ENCODE data around the gene BARX2. TPM values are rescaled to one million over a fixed set of nuclear protein-coding genes. Genes with fewer than 3 reads are reported as not detected.

BARX2 gene
- polyA plus RNA-seq, 1 donor, result 0.31 TPM

DNA sequence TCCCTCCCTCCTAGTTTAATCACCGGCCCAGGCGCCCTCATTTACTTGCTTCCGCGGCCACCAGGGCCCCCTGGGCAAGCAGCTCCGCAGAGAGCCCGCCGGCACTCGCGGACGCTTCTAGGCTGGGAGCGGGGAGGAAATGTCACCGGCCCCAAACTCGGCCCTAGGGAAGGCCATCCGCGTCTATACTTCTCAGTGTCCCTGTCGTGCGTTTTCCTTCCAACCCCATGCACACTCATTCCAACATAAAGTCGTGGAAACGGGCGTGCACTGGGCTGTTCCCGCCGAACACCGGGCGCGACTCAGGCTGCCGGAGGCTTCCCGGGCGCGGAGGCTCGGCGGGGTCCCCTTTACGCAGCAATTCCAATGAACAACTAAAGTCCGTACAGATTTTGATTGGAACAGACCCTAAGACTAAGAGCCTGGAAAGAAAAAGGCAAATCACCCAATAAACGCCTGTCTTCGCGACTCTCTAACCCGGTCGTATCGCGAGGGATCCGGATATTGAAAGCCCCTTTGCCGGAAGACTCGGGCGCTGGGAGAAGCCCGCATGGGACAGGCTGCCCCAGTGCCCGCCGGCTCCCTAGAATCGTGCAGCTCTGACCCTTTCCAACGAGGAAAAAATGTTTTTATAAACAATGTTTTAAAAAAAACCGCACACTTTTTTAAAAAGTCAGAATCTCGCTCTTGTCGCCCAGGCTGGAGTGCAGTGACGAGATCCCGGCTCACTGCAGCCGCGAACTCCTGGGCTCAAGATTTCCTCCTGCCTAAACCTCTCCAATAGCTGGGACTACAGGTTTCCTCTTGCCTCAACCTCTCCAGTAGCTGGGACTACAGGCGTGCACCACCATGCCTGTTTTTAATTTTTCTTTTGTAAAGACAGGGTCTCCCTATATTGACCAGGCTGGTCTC lies 1.3 kb upstream of the BARX2 start:
- DNase-seq, result no peak

DNA sequence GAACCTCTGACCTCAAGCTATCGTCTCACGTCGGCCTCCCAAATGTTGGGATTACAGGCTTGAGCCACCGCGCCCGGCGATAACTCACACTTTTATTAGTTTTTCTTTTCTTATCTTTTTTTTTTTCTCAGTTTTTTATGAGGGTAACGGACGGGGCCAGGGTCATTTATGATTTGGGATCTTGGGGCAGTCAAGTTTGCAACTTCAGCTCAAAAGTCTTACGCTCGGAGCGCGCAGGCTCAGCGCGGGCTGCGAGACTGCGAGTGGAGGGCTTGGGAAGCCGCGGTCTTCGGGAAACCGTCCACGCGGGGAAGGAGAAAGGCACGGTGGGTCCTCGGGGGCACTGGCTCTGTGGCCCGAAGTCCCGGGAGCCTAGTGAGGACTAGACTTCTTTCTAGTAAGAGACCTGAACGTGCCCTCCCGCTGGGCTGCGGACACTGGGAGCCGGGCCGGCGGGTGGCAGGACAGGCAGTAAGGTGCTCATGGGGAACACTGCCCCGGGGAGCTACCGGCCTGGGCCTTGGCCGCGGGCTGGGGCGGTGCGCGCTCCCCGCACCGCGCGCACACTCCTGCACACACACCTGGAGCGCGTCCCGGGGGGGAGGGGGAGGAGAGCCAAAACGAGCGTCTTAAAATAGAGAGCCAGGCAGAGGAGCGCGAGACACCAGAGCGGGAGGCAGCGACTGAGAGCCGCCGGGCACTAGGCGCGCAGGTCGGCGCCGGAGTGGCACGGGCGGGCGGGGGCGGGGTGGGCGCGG lies 476 bp upstream of the BARX2 start:
- no peak for DNase-seq

DNA sequence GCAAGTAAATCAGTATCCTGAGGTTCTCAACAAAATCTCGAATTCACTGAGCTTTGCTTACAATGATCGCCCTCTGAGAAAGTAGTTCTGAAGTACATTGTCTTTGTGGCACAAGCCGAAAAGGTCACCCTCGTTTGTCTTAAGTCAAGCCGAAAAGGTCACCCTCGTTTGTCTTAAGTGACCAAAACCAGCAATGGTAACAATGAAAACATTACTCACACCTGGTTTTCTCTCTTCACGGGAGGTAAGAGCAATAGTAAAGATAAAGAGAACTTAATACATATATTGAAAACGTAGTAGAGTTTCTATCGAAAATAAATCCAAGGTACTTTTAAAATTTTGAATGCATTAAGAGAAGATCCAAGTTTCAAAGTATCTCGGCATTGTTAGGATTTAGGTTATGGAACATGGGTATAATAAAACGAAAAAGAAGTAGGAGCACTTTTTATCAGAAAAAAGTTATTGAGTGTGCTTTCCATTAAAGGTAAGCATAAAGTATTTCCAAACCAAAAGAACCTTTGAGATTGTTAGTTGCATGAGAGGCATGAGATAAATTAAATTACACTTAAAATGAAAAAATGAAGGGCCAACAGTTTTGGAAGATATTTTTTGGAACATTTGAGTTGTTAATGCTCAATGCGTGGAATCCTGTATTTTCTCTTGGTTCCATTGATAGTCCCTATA lies 1.2 kb downstream of the BARX2 start:
- no peak for DNase-seq

DNA sequence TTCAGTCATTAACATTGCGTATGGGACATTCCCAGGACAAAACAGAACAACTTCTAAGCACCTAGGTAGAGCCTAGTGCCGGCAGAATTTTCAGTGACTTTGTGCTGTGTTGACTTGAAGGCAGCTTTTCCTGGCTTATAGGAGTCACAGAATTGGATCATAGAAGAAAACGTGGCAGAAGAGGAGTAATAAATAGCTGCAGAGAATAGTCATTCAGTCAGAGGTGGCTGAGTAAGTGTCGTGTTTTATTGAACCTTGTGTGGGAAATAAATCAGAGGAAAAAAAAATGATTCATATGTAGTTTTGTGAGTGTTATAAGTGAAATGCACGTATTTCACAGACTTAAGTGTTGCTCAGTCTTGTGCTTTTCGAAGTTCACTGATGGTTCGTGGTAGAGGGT lies 2.1 kb downstream of the BARX2 start:
- no peak for DNase-seq

DNA sequence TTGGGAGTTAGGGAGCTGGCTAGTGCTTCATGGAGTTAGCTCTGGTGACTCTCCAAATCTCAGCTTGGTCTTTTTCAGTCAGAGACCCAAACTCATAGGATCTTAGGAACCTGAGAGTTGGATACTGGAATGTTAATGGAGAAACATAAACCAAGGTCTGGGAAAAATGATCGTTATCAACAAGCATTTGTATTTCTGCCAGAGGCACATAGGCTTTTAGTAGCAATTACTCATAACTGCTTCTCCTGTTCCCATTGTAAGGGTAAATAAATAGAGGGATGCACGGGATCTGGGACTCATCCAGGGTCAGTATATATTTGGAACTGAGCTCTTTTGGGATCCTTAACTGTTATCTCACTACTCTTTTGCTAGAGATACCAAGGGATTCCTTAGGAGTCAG lies 4.8 kb downstream of the BARX2 start:
- no peak for DNase-seq

DNA sequence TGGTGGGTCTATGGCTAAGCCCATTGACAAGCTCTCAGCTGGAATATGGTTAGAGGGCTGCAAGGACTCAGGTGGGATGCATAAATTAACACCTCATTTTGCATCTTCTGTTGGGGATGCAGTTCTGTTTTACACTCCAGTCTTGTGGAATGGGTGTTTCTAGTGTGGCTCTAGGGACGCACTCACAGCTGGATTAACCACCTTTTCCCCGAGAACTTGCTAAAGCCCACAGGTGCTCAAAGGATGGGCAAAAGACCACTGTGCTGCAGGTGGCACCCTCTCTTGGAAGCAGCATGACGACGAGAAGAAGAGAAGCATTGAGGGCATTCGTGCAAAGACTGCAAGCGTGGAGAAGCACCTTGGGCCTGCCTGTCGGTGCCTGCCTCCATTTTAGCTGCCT lies 6.9 kb downstream of the BARX2 start:
- DNase-seq, result no peak

DNA sequence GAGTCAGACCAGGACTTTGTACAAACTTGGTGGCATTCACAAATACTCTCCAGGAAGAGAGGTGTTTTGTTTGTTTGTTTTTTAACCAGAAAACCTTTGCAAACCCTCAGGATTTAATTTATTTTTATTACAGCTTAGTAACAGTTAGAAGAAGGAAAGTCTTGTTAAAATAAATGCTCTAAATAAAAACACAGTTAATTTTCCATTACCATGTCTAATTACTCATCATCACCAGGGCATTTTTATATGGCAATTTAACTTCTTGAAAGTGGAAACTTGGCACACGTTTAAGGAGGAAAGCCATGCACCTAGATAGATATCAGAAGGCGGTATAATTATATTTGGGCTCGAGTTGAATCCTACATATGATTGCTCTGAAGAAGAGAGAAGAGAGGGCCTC lies 7.4 kb downstream of the BARX2 start:
- no peak for DNase-seq

DNA sequence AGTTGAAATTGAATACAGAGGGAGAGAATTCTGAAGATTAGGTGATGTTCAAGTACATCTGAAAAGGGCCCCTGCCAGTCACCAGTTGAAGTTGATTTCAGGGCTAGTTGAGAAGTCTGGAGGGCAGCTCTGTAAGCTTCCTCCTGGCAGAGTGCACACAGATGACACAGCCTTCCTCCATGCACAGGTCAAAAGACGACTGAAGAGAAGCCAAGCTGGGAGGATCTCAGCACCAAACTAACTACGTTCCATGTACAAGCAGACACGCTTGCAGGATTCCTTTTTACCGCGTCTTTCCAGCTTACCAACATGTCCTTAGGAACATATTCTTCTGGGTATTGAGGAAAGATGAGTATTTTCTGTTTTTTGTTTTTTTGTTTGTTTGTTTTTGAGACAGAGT lies 7.9 kb downstream of the BARX2 start:
- DNase-seq, result no peak

DNA sequence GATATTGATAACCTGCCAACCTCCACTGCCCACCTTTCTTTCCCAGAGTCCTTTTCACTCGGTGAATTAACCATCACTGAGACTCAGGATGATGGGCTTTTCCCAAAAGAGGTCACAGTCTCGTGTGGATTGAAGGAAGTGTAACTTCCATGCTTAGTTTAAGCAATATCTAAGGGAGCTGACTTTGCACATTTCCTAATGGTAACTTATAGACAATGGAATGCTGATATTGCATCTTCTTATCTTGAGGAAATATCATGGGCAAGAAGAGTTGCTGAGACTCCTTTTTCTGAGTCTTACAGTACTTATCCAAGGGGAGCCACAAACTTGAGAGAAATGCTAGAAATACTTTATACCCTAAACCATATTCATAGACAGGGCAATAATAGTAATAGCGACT lies 8.8 kb downstream of the BARX2 start:
- DNase-seq, result no peak

DNA sequence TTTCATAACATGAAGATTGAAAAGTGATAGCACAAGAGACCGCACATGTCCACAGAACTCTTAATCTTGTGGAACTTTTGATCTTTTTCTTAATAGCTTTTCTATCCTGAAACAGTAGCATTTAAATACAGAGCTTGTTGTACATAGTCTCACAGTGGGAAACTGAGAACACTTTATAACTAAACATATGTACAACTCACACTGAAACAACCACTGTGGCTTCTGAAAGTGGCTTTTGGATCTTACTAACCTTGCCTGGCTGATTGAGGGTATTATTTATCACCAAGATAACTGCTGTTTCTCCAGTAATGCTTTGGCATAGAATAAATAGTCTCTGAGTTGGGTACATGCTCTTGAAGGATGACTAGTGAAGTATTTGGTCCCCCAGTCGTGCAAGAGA lies 10.2 kb downstream of the BARX2 start:
- DNase-seq, result no peak

DNA sequence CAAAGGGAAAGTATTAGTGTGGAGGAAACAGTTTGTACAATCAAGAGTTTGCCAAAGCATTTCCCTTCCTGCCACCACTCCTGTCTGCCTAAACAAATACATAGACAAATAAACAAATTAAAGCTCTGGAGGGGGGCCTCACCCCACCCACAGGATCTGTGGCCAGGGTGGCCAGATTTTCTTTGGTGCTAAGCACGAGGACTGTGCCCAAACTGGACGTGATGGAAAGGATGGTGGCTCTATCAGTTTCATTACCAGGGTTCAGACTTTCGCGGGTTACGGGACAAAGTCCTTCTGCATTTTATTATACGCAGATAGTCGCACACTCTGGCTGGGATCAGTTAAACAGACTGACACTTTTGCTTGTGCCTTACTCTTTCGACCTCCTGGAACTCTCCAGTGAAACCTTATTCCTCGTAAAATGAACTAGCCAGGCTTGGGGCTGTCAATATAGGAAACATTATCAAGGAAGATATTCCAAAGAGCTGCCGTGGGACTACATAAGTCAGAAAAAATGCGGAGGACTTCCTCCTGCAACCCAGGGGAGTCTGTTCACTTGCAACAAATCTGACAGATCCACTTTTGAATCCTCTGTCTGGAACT lies 11.2 kb downstream of the BARX2 start:
- DNase-seq, result no peak

DNA sequence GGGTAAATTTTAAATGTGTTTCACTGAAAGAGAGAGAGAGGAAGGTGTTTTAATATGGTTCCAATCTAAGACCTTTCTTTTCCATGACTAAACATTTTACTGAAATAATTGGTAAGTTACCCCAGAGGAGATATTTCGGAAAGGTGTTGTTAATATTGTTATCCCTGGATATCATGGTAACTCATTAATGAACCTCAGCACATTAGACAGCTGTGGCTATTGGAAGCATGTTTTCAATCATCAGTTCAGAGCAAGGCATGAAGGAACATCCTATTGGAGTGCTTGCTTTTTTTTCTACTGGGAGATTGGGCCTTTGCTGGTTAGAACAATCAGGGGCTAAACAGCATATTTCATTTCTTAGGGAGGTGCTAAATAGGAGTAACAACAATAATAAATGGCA lies 11.8 kb downstream of the BARX2 start:
- DNase-seq, result no peak

DNA sequence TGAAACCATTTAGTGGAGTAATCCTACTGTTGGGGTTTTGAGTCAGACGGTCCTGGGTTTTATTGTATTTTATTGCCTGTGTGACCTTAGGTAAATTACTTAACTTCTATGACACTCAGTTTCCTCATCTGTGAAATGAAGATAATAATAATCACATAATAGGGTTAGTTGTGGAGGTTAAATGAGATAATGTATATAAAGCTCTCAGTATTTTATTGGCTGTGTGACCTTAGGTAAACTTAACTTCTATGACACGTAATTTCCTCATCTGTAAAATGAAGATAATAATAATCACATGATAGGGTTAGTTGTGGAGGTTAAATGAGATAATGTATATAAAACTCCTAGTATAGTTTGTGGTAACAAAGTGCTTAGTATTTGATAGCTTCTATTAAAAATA lies 13.2 kb downstream of the BARX2 start:
- no peak for DNase-seq

DNA sequence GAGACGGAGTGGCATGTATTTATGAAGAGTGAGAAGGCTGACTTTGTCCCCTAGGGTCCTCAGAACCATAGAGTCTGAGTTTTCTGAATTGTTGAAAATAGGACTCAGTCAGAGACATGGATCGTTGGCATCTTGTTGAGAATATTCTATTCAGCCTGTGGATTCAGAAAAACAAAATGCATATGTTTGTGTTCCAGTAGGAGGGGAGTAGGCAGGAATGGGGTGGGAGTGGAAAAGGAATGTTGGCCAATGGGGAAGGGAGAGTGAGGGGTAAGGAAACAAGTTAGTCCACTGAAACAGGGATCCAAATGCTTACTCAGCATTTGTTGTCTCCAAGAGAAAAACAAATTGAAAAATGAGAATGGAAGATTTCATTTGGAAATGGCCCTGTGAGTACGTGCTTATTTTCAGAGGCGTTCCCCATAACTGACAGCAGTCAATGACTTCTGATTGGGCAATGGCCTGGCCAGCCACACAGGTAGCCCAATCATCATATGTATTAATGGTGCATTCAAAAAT lies 14.7 kb downstream of the BARX2 start:
- no peak for DNase-seq

DNA sequence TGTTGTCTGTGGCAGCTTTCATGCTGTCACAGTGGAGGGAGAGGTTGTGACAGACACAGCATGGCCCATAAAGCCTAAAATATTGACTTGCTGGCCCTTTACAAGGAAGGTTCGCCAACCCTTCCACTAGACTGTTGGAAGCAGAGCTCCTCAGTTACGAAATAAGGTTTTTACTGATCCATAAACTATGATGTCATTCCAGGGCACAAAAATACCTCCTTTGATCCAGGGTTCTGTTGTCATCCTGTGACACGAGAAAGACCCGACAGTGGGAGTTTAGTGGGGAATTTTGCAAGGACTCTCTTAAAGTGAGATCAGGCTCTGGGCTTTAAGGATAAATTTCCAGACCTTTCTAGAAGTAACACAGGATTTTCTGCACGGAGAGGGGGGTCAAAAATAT lies 15.7 kb downstream of the BARX2 start:
- DNase-seq, result no peak

DNA sequence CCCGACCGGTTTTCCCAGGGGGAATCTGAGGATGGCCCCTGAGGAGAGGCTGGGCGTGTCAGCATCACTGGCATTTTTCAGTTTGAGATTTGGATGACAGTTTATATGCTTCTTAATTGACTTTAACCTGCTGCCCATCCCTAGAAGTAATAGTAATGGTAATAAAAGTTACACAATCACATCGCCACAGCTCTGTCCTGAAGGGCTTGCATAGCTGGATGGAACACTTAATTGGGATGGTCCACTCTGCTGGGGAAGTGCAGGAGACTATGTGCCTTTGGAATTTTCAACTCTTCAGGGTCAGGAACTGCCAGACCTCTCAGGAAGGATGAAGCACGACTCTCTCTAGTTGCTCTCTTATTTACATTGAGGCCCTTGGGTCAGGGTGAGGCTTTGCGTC lies 16.2 kb downstream of the BARX2 start:
- DNase-seq, result no peak

DNA sequence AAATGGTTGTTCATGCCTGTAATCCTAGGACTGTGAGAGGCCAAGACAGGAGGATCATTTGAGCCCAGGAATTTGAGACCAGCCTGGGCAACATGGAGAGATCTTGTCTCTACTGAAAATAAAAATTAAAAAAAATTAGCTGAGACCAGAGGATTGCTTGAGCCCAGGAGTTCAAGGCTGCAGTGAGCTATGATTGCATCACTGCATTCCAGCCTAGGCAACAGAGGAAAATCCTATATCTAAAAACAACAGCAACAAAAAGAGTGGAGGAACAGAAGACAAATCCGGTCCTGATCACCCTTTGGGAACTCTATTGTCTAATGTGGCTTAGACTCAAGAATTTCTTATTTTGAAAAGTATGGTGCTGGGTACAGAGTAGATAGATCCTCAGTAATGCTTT lies 17.3 kb downstream of the BARX2 start:
- DNase-seq, result no peak

DNA sequence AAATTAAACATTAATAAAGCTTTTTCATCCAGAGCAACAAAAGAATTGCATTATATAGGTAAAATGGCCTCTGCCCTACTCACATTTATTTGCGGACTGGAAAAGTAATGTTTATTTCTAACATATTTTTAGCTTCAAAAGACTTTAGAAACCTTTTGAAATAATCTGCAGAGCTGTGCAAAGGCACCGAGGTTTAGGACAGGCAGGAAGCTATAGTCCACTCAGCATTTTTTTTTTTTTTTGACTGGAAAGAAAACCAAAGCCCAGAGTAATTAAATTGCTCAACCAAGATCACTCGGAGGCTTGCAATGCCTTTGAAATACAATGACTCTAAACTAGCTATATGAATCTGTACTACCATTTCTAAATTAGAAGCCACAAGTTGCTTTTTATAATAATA lies 19.1 kb downstream of the BARX2 start:
- DNase-seq, result no peak

DNA sequence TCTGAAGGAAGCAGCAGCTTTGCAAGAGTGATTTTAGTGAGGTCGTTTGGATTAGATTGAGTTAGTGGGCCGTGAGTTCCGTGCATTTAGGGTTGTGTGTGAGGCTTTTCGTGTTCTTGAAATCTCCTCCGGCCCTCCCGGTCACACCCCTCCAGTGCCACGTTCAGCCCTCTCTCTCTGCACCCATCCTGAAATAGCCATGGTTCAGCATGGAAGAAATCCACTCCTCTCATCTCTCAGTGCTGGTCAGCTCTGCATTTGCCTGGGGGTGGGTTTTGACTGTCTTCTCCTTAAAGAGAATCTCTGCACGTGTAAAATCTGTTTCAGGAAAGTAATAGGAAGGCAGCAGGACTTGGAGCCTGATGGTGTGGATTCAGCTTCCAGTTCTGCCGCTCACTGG lies 19.8 kb downstream of the BARX2 start:
- DNase-seq, result no peak

DNA sequence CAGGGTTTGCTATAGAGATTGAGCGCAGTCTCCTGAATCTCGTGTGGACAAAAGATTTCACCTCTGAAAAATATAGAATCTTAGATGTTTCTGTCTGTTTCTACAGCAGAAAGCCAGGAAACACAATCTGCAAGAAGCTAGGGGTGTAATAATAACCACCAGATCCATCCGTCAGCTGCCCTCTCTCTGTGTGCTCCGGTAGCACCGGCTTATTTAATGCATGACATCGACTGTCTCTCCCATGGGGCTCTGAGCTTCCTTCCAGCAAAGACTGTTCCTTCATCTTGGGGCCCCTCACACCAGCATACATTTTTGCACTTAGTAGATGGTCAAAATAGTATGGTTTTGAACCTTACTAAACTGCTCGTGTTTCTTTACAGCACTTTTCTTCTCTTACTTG lies 20.2 kb downstream of the BARX2 start:
- no peak for DNase-seq

DNA sequence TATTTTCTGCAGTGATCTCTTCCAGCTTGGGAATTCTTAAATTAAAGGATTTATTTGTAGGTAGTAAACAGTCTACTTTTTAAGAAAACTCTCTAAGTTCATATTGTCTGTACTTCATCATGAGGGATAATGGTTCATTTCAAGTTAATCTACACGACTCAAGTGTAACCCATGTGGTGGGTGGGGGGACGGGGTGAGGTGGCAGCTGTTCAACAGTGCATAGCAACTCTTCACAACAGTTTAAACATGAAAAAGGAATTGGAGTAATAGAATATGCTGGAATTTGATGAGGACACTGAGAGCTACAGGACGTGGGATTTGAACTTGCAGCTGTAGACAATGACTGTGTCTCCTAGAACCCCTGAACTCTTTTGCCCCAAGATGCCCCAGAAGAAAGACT lies 20.8 kb downstream of the BARX2 start:
- no peak for DNase-seq

DNA sequence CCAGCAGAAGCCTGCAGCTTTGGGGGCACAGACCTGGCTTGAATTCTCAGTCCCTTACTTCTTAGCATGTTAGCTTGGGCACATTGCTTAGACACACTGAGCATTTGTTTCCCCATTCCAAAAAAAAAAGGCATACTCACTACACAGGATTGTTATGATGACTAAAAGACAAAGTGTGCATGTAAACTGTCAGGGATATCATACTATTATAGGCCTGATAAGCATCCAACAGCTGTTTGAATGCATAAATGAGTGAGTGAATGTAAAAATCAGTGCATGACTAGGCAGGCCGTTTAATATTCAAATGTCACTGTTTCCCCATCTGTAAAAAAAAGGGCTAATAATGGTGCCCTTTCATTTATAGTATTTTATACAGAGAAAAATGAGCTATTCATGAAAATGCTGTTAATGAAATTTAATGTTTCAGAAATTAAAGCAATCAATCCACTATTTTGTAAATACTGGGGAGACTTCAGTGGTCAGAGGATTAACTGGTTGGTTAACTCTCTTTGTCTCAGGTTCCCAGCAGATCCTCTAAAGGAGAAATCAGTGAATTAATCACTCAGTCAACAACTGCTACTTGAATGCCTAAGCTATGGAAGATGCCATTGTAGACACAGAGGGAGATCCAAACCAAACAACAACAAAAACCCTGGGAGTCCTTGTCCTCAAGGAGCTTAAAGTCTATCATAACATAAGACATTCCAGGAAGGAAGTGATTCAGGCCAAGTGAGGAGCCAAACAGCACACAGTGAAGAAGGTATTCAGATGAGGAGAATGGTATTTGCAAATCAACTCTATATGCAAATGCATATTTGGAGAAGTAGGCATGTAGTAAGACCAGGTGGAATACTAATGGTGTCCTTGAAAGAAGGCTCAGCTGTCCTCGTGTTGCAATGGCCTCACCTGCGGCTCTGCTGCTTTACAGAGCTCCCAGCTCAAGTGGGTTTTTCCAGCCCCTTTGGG lies 26.8 kb downstream of the BARX2 start:
- no peak for DNase-seq

All from hindlimb muscle (tissue), 1 donor.